Tibial nerve (tissue), 4 donors: ENCODE measurements around the gene AXIN1.

Source experiments
- CTCF ChIP-seq, 5 experiments: fragments of 200-600 bp in 3 of 5; fragments of 450-650 bp in 2 of 5; sonication (generic) in 3 of 5; IDR thresholded peaks; one replicate each; pipeline ENCODE4 v1.5.1; 2016 to 2019; ENCODE audit warnings: antibody characterized with exemption in 5 of 5, mild to moderate bottlenecking in 3 of 5, moderate library complexity in 2 of 5
- EP300 ChIP-seq, 2 donors: sonication (generic); formaldehyde crosslinking; IDR thresholded peaks; one replicate each; pipeline ENCODE4 v1.6.1; 2017; ENCODE audit warnings: antibody characterized with exemption in 2 of 2, mild to moderate bottlenecking in 1 of 2
- POLR2A ChIP-seq, 2 donors: fragments of 450-650 bp; IDR thresholded peaks; one replicate each; pipeline ENCODE4 v1.6.1; 2017; ENCODE audit warnings: antibody characterized with exemption in 2 of 2, mild to moderate bottlenecking in 2 of 2, moderate library complexity in 2 of 2

GRCh38 chr16:363110-363765 is 10.7 kb upstream of the AXIN1 start:
- no peak for TF ChIP-seq CTCF (IDR thresholded peaks at IDR 0.05)
- TF ChIP-seq EP300 (IDR thresholded peaks at IDR 0.05), result no peak
- no peak for TF ChIP-seq POLR2A (IDR thresholded peaks at IDR 0.05)
